NK-92 (cell line): ENCODE measurements around the gene TIRAP.
"Not testable (repeated sequence)": the region's sequence is repeated elsewhere in the genome, so short reads cannot be mapped to it uniquely, and the experiment has no call there.

Experiments used
- DNase-seq: peaks from one replicate; lab custom pipeline; 2025; ENCODE audit not compliant: unreplicated experiment; lab: John Stamatoyannopoulos, UW

The TIRAP gene

GRCh38 chr11:126284829-126285228 is 1.9 kb downstream of the TIRAP start:
- DNase-seq: no peak

GRCh38 chr11:126288237-126288636 is 5.3 kb downstream of the TIRAP start:
- no peak for DNase-seq

- DNase-seq: no peak
These were observed 8.0 kb downstream of the TIRAP start for GRCh38 chr11:126290887-126291286.

GRCh38 chr11:126293726-126294125 is 10.8 kb downstream of the TIRAP start:
- DNase-seq: no peak

- DNase-seq: no peak
These were observed 14.1 kb downstream of the TIRAP start for GRCh38 chr11:126297004-126297403.

- peak; percentile 15 for DNase-seq
These were observed 20.9 kb downstream of the TIRAP start, which contains the start of gene DCPS for GRCh38 chr11:126303623-126304456. Gene DCPS, plus strand, starts transcription at chr11:126304060. Its CDS starts 21 bp downstream, at chr11:126304081.

GRCh38 chr11:126304457-126305075 is 21.7 kb downstream of the TIRAP start:
- no peak for DNase-seq

GRCh38 chr11:126305699-126306098 is 22.8 kb downstream of the TIRAP start:
- no peak for DNase-seq

- no peak for DNase-seq
These were observed 24.8 kb downstream of the TIRAP start for GRCh38 chr11:126307706-126308105.

- DNase-seq: no peak
These were observed 25.4 kb downstream of the TIRAP start for GRCh38 chr11:126308271-126308671.

GRCh38 chr11:126308771-126309170 is 25.9 kb downstream of the TIRAP start:
- not testable (repeated sequence) for DNase-seq

- no peak for DNase-seq
These were observed 27.5 kb downstream of the TIRAP start for GRCh38 chr11:126310200-126310991.

GRCh38 chr11:126310992-126311310 is 28.1 kb downstream of the TIRAP start:
- no peak for DNase-seq

- no peak for DNase-seq
These were observed 28.8 kb downstream of the TIRAP start for GRCh38 chr11:126311401-126312291.

- DNase-seq: no peak
These were observed 30.1 kb downstream of the TIRAP start for GRCh38 chr11:126312961-126313360.

GRCh38 chr11:126313826-126314225 is 30.9 kb downstream of the TIRAP start:
- no peak for DNase-seq

GRCh38 chr11:126317432-126317755 is 34.5 kb downstream of the TIRAP start:
- DNase-seq: no peak

- DNase-seq: no peak
These were observed 35.1 kb downstream of the TIRAP start for GRCh38 chr11:126317756-126318573.

- no peak for DNase-seq
These were observed 35.9 kb downstream of the TIRAP start for GRCh38 chr11:126318574-126319373.
